Activated B cell treated with CpG ODN at 0.5 μM for 24 hours (primary cell): ENCODE measurements around the gene GRIN2C. TPM values are rescaled to one million over a fixed set of nuclear protein-coding genes. Genes with fewer than 3 reads are reported as not detected.

Source experiments
- ATAC-seq: fragments of 200-7000 bp; cut with Tn5 transposase; one replicate; pipeline ENCODE4 v1.10.0; 2021; ENCODE audit warnings: low read depth, mild to moderate bottlenecking, moderate library complexity
- CTCF ChIA-PET: fragments of 350-600 bp; sonication (Branson Sonifier 250); formaldehyde crosslinking; loops from one replicate; lab custom pipeline; 2021; ENCODE audit warnings: antibody characterized with exemption; lab: Charles Lee
- POLR2A ChIA-PET: fragments of 350-600 bp; sonication (Branson Sonifier 250); formaldehyde crosslinking; loops from one replicate; lab custom pipeline; 2021; ENCODE audit warnings: antibody characterized with exemption; lab: Charles Lee
- DNase-seq: peaks from one replicate; pipeline ENCODE4 v3.0.0; 2022
- H3K27ac Mint-ChIP-seq: one replicate; pipeline ENCODE4 v1.8.0; 2020; ENCODE audit warnings: mixed read lengths
- H3K27me3 Mint-ChIP-seq: one replicate; pipeline ENCODE4 v1.8.0; 2021; ENCODE audit warnings: mixed read lengths
- H3K36me3 Mint-ChIP-seq: one replicate; pipeline ENCODE4 v1.8.0; 2021; ENCODE audit warnings: low read depth, mixed read lengths
- H3K4me1 Mint-ChIP-seq: one replicate; pipeline ENCODE4 v1.8.0; 2021; ENCODE audit warnings: mixed read lengths
- H3K4me3 Mint-ChIP-seq: one replicate; pipeline ENCODE4 v1.8.0; 2020; ENCODE audit warnings: mild to moderate bottlenecking, mixed read lengths
- H3K9me3 Mint-ChIP-seq: one replicate; pipeline ENCODE4 v1.8.0; 2020; ENCODE audit warnings: mixed read lengths
- CTCF ChIP-seq: fragments of 200-600 bp; IDR thresholded peaks from one replicate; pipeline ENCODE4 v1.8.0; 2022; ENCODE audit warnings: antibody characterized with exemption, mild to moderate bottlenecking
- intact Hi-C: fragments of 100-400 bp; cut with micrococcal nuclease; formaldehyde crosslinking; loops from one replicate; pipeline ENCODE4 v1.15.1; 2024
- total RNA-seq: library from RNA; stranded (reverse); gene quantifications from 2 replicates; pipeline ENCODE4 v1.2.3, GENCODE V29; 2022

The GRIN2C gene
- total RNA-seq, 1 donor from 2014 or later = not detected

- H3K27ac Mint-ChIP-seq = no peak overlapping the region
- DNase-seq = no peak
These were observed 37.9 kb downstream of the GRIN2C start for GRCh38 chr17:74821655-74822334.

GRCh38 chr17:74819801-74820436 lies 39.8 kb downstream of the GRIN2C start:
- H3K36me3 Mint-ChIP-seq = peaks cover 32% of the 10 kb centered on the region
- intact Hi-C loops = no loop called here
- no peak overlapping the region for H3K4me3 Mint-ChIP-seq
- H3K27ac Mint-ChIP-seq = no peak overlapping the region
- ChIA-PET CTCF (no interaction called here), POLR2A (no interaction called here)
- no peaks in the 10 kb centered on the region for H3K9me3 Mint-ChIP-seq
- TF ChIP-seq CTCF = no peak
- no peak for DNase-seq
- ATAC-seq = no peak
- no peaks in the 10 kb centered on the region for H3K4me1 Mint-ChIP-seq
- no peaks in the 10 kb centered on the region for H3K27me3 Mint-ChIP-seq

More at GRCh38 chr17:74821655-74822334, 37.9 kb downstream of the GRIN2C start:
- Mint-ChIP-seq H3K27me3 (no peaks in the 10 kb centered on the region), H3K36me3 (peaks cover 37% of the 10 kb centered on the region), H3K9me3 (no peaks in the 10 kb centered on the region), H3K4me1 (no peaks in the 10 kb centered on the region), H3K4me3 (no peak overlapping the region)
- intact Hi-C loops = no loop called here
- ATAC-seq = no peak
- ChIA-PET CTCF (no interaction called here), POLR2A (interaction anchor here (0.6 kb wide), 1 partner anchor 46 kb away, joined by 4 read pairs; the partner anchor contains the start of gene NAT9)
- TF ChIP-seq CTCF = no peak

- CTCF ChIA-PET = no interaction called here
- intact Hi-C loops = no loop called here
- DNase-seq (no peak), ATAC-seq (no peak)
- POLR2A ChIA-PET = no interaction called here
- Mint-ChIP-seq H3K36me3 (peaks cover 28% of the 10 kb centered on the region), H3K4me1 (no peaks in the 10 kb centered on the region), H3K4me3 (no peak overlapping the region), H3K9me3 (no peaks in the 10 kb centered on the region), H3K27ac (no peak overlapping the region), H3K27me3 (no peaks in the 10 kb centered on the region)
- no peak for TF ChIP-seq CTCF
These were observed 41.3 kb downstream of the GRIN2C start for GRCh38 chr17:74818291-74818938.

- CTCF ChIA-PET = no interaction called here
- H3K4me1 Mint-ChIP-seq = no peaks in the 10 kb centered on the region
- H3K27ac Mint-ChIP-seq = no peak overlapping the region
- H3K9me3 Mint-ChIP-seq = no peaks in the 10 kb centered on the region
- DNase-seq = no peak
- H3K36me3 Mint-ChIP-seq = peaks cover 31% of the 10 kb centered on the region
- no peak for ATAC-seq
- no peaks in the 10 kb centered on the region for H3K27me3 Mint-ChIP-seq
- TF ChIP-seq CTCF = no peak
- POLR2A ChIA-PET = no interaction called here
- no peak overlapping the region for H3K4me3 Mint-ChIP-seq
- intact Hi-C loops = no loop called here
These were observed 42.6 kb downstream of the GRIN2C start for GRCh38 chr17:74816905-74817620.
